ACC112 (cell line): ENCODE measurements around the gene PIP4K2C.

Experiments used
- H2AFZ ChIP-seq: fragments of 200-600 bp; sonication (generic); one replicate; pipeline ENCODE4 v1.6.0; 2017; ENCODE audit warnings: antibody characterized with exemption, low read length; ENCODE audit not compliant: unreplicated experiment
- H3K27ac ChIP-seq: fragments of 200-600 bp; sonication (generic); 2 replicates; pipeline ENCODE4 v1.5.1; 2014; ENCODE audit warnings: low read depth, mild to moderate bottlenecking, antibody characterized with exemption, low read length, moderate library complexity
- H3K27me3 ChIP-seq: fragments of 200-600 bp; sonication (generic); 2 replicates; pipeline ENCODE4 v1.6.1; 2014; ENCODE audit warnings: mild to moderate bottlenecking, antibody characterized with exemption, low read length, moderate library complexity, mixed read lengths; ENCODE audit not compliant: insufficient read depth
- H3K36me3 ChIP-seq: fragments of 200-600 bp; sonication (generic); 2 replicates; pipeline ENCODE4 v1.6.1; 2016; ENCODE audit warnings: mild to moderate bottlenecking, antibody characterized with exemption, low read length, moderate library complexity, mixed read lengths; ENCODE audit not compliant: insufficient read depth
- H3K4me1 ChIP-seq: fragments of 200-600 bp; sonication (generic); one replicate; pipeline ENCODE4 v1.6.1; 2016; ENCODE audit warnings: low read length, mixed read lengths; ENCODE audit not compliant: insufficient read depth, unreplicated experiment, control insufficient read depth
- H3K4me3 ChIP-seq: fragments of 200-600 bp; sonication (generic); 2 replicates; pipeline ENCODE4 v1.5.1; 2014; ENCODE audit warnings: mild to moderate bottlenecking, low read depth, low read length
- H3K79me2 ChIP-seq: fragments of 200-600 bp; sonication (generic); one replicate; pipeline ENCODE4 v1.6.0; 2016; ENCODE audit warnings: low read length; ENCODE audit not compliant: control insufficient read depth, unreplicated experiment, insufficient read depth

Gene PIP4K2C

DNA sequence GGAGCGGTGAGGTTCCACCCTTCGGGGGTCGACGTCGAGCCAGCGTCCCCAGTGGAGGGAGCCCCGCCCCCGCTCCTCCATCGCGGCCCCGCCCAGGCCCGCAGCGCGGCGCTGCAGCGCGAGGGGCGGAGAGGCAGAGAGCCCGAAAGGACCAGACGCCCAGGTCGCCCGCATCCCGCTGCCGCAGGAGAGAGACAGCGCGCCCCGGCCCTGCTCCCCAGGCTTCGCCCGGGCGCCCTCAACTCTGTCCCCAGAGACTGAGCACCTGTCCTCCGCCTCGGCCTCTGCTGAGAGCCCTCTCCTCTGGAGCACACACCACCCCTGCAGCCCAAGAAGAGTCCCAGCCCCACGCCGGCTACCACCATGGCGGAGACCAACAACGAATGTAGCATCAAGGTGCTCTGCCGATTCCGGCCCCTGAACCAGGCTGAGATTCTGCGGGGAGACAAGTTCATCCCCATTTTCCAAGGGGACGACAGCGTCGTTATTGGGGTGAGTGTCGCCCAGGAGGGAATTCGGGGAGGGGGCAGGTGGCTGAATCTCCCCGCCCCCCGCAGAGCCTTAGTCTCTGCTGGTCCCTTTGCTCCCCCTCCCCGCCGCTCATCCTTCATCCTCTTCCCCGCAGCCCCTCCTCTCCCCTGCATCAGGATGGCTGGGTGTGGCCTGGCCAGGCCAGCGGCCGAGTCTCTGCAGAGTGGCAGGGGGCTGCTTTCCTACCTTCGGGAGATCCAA is 40.9 kb upstream of the PIP4K2C start, which contains the start of gene KIF5A:
TSS of gene KIF5A (plus strand) at position 136 of the 732 bp plus-strand sequence. CDS start at position 364, 228 bp downstream.
- peak within 1 kb of the TSS; percentile 78 for H3K4me3 ChIP-seq
- peak within 1 kb of the TSS; percentile 72 for H2AFZ ChIP-seq
- H3K36me3 ChIP-seq = no peaks in the 10 kb centered on the region
- peaks cover 25% of the 10 kb centered on the region for H3K4me1 ChIP-seq
- peaks cover 8% of the 10 kb centered on the region; the same call in 1 of the 2 replicates for H3K27me3 ChIP-seq
- no peak within 1 kb of the TSS for H3K27ac ChIP-seq
- peaks cover 19% of the 10 kb centered on the region for H3K79me2 ChIP-seq

DNA sequence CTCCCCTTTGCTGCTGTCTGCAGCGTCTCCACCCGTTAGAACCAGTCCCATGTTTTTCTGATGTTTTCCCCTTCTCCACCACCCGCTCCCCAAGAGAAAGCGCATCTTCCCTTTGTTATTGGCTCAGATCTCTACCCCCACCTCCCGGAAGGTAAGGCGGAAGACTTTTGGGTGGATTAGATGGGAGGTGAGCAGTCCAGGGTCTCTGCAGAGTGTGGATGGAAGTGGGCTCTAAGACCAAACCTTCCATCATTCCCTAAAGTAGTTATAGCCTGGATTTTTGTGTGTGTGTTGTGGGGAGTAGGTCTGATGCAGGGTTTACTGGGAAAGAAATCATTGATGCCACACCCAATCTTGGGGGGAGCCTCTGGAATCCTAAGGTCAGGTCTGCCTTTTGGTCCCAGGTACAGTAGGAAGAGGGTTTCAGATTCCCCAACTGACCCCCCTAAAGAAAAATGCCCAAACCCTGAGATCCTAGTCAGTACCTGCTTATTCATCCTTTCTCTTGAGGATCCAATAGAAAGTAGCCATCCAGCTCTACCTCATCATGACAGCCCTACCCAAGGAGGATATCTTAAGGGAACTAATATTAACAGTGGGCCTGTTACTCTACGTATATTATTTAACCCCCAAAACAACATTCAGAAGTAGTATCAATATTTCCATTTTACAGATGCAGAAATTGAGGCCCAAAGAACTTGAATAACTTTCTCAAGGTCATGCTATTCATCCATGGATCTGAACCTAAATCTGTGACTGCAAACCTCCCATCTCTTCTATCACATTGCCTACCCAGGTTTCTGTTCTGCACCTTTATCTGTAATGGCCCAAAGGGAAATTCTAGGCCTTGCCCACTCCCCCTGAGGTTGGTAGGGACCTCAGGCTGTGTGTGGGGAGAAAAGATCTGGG is 40.1 kb upstream of the PIP4K2C start:
- H3K36me3 ChIP-seq = no peaks in the 10 kb centered on the region
- peaks cover 11% of the 10 kb centered on the region for H3K79me2 ChIP-seq
- no peak overlapping the region for H2AFZ ChIP-seq
- peak overlapping the region; percentile 78 for H3K4me3 ChIP-seq
- peaks cover 8% of the 10 kb centered on the region; the same call in 1 of the 2 replicates for H3K27me3 ChIP-seq
- no peak overlapping the region for H3K27ac ChIP-seq
- peaks cover 16% of the 10 kb centered on the region for H3K4me1 ChIP-seq

DNA sequence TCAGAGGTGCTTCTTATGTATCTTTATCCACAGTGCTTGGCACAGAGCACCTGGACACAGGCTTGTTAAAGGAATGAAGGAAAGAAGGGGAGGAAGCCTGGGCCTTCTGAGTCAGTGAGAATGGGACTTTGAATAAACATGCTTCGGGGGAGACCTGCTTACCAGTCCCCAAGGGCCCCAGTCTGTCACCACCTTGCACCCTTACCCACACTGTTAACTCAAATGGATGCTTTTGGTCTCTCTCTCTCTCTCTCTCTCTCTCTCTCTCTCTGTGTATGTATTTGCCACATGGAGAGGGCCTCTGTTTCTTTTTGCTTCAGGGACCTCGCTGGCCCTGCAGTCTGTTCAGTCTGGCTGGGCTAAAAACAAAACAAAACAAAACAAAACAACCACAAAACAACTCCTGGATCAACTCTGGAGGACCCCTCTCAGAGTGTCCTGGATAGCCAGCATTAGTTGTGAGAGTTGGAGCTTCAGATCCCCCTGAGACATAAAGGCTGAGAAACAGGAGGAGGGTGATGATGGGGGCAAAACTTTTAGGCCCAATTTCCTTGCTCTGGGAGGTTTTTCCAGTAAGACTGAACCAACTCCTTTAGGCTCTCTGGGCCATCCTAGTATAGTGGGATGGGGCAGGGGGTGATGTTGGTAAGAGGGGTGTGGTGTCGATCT is 39.2 kb upstream of the PIP4K2C start:
- H3K79me2 ChIP-seq = peaks cover 2% of the 10 kb centered on the region
- no peaks in the 10 kb centered on the region for H3K36me3 ChIP-seq
- H3K4me1 ChIP-seq = peaks cover 14% of the 10 kb centered on the region
- no peak overlapping the region for H3K4me3 ChIP-seq
- H2AFZ ChIP-seq = no peak overlapping the region
- H3K27ac ChIP-seq = no peak overlapping the region
- peaks cover 8% of the 10 kb centered on the region; the same call in 1 of the 2 replicates for H3K27me3 ChIP-seq

DNA sequence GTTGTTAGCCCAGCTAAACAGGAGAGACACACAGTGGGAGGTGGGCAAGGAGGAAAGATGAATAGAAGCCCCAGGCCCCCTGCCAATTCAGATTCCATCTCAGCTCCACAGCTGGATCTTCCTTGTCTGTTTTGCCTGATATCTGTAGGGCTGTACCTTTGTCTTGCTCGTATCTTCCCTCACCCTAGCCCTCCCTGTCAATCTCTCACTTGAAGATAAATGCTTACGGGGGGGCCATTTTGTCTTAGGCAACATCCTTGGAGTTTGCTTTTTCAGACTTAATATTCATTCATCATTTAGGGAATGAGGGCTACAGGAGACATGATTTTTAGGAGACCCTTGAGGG is 38.7 kb upstream of the PIP4K2C start:
- Histone ChIP-seq H3K36me3 (no peaks in the 10 kb centered on the region), H3K4me1 (peaks cover 14% of the 10 kb centered on the region), H3K27ac (no peak overlapping the region), H3K79me2 (no peaks in the 10 kb centered on the region), H3K27me3 (peaks cover 8% of the 10 kb centered on the region; the same call in 1 of the 2 replicates), H3K4me3 (no peak overlapping the region), H2AFZ (no peak overlapping the region)

DNA sequence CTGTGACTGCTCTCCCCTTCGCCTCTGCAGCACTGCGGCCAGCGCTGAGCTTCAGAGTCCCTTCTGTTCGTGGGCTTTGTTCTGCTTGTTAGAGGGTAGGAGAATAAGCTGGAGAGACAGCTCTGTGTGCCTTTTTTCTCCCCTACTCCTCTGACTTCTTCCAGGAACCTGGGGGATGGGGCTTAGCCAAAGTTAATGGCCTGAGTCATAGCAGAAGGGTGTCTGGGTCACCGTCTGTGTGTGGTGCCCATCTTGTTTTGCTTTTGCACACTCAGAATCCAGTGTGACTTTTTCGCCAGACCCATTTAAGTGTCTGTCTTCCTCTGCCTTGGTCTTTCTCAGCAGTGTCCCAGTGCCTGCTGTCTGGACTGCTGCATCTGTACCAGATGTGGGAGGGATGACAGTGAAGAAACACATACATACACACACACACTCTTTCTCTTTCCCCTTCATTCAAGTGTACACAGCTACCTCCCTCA is 38.1 kb upstream of the PIP4K2C start:
- Histone ChIP-seq H3K4me1 (peaks cover 14% of the 10 kb centered on the region), H3K27me3 (peaks cover 8% of the 10 kb centered on the region; the same call in 1 of the 2 replicates), H3K4me3 (no peak overlapping the region), H3K36me3 (no peaks in the 10 kb centered on the region), H3K27ac (no peak overlapping the region), H2AFZ (no peak overlapping the region), H3K79me2 (no peaks in the 10 kb centered on the region)

- H3K4me3 ChIP-seq = no peak overlapping the region
- peaks cover 8% of the 10 kb centered on the region; the same call in 1 of the 2 replicates for H3K27me3 ChIP-seq
- H2AFZ ChIP-seq = no peak overlapping the region
- H3K27ac ChIP-seq = no peak overlapping the region
- peaks cover 14% of the 10 kb centered on the region for H3K4me1 ChIP-seq
- H3K79me2 ChIP-seq = no peaks in the 10 kb centered on the region
- H3K36me3 ChIP-seq = no peaks in the 10 kb centered on the region
Measured at GRCh38 chr12:57553343-57554202, 37.4 kb upstream of the PIP4K2C start.

- H3K4me1 ChIP-seq = peaks cover 14% of the 10 kb centered on the region
- H3K27ac ChIP-seq = no peak overlapping the region
- no peak overlapping the region for H3K4me3 ChIP-seq
- H3K79me2 ChIP-seq = no peaks in the 10 kb centered on the region
- no peak overlapping the region for H2AFZ ChIP-seq
- peaks cover under 1% of the 10 kb centered on the region; the same call in 1 of the 2 replicates for H3K27me3 ChIP-seq
- H3K36me3 ChIP-seq = no peaks in the 10 kb centered on the region
Measured at GRCh38 chr12:57554453-57554852, 36.5 kb upstream of the PIP4K2C start.

- peaks cover 14% of the 10 kb centered on the region for H3K4me1 ChIP-seq
- no peaks in the 10 kb centered on the region for H3K36me3 ChIP-seq
- no peak overlapping the region for H3K27ac ChIP-seq
- no peak overlapping the region for H2AFZ ChIP-seq
- no peaks in the 10 kb centered on the region; the same call in 1 of the 2 replicates for H3K27me3 ChIP-seq
- no peak overlapping the region for H3K4me3 ChIP-seq
- no peaks in the 10 kb centered on the region for H3K79me2 ChIP-seq
Measured at GRCh38 chr12:57554897-57555296, 36.1 kb upstream of the PIP4K2C start.

DNA sequence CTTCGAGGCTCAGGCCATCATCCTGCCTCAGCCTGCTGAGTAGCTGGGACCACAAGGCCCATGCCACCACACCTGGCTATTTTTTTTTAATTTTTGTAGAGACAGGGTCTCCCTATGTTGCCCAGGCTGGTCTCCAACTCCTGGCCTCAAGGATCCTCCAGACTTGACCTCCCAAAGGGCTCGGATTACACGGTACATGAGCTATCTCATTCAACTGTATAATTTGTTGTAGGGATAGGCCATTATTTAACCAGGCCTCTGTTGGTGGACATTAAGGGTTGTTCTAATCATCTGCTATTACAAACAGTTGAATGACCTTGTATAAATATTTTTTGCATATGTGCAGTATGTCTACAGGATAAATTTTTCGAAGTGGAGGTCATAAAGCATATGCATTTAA is 32.1 kb upstream of the PIP4K2C start:
- Histone ChIP-seq H3K4me1 (no peaks in the 10 kb centered on the region), H3K79me2 (no peaks in the 10 kb centered on the region), H3K4me3 (no peak overlapping the region), H3K27me3 (peaks cover 1% of the 10 kb centered on the region; the same call in 1 of the 2 replicates), H3K36me3 (no peaks in the 10 kb centered on the region), H2AFZ (no peak overlapping the region), H3K27ac (no peak overlapping the region)
